Neural cell (in vitro differentiated cells): ENCODE data around the gene C14orf132. TPM values are rescaled to one million over a fixed set of nuclear protein-coding genes. Genes with fewer than 3 reads are reported as not detected.

Experiments
- H2AFZ ChIP-seq: fragments of 200-600, 300-800 bp; sonication (generic), shearing (Covaris generic); 2 replicates; pipeline ENCODE4 v1.6.0; 2014; ENCODE audit warnings: low read depth, mild to moderate bottlenecking, antibody characterized with exemption, low read length, moderate library complexity
- H3F3A ChIP-seq: fragments of 200-600 bp; shearing (Covaris generic); 2 replicates; pipeline ENCODE4 v1.6.1; 2016; ENCODE audit warnings: mild to moderate bottlenecking, moderate library complexity, mixed read lengths, antibody characterized with exemption, low read length; ENCODE audit not compliant: insufficient read depth, poor library complexity, severe bottlenecking
- H3K27ac ChIP-seq: fragments of 200-600, 300-800 bp; sonication (generic), shearing (Covaris generic); 2 replicates; pipeline ENCODE4 v1.5.1; 2014; ENCODE audit warnings: mild to moderate bottlenecking, low read length, moderate library complexity
- H3K27me3 ChIP-seq: fragments of 300-800, 200-600 bp; sonication (generic), shearing (Covaris generic); 2 replicates; pipeline ENCODE4 v1.6.0; 2014; ENCODE audit warnings: mild to moderate bottlenecking, low read depth, low read length, moderate library complexity; ENCODE audit not compliant: insufficient read depth
- H3K36me3 ChIP-seq: fragments of 300-800, 200-600 bp; sonication (generic), shearing (Covaris generic); 2 replicates; pipeline ENCODE4 v1.5.1; 2014; ENCODE audit warnings: mild to moderate bottlenecking, antibody characterized with exemption, low read length, moderate library complexity; ENCODE audit not compliant: insufficient read depth
- H3K4me2 ChIP-seq: fragments of 300-800, 200-600 bp; sonication (generic), shearing (Covaris generic); 2 replicates; pipeline ENCODE4 v1.6.0; 2014; ENCODE audit warnings: mild to moderate bottlenecking, low read length
- H3K4me3 ChIP-seq: fragments of 300-800, 200-600 bp; sonication (generic), shearing (Covaris generic); 2 replicates; pipeline ENCODE4 v1.5.1; 2014; ENCODE audit warnings: mild to moderate bottlenecking, low read length, moderate library complexity
- H3K79me2 ChIP-seq: fragments of 200-600 bp; shearing (Covaris generic); replicated peaks from 2 replicates; pipeline ENCODE4 v1.6.0; 2014; ENCODE audit warnings: mild to moderate bottlenecking, low read length, moderate library complexity; ENCODE audit not compliant: insufficient read depth
- H3K9ac ChIP-seq: fragments of 300-800, 200-600 bp; sonication (generic), shearing (Covaris generic); 2 replicates; pipeline ENCODE4 v1.6.1; 2016; ENCODE audit warnings: mild to moderate bottlenecking, low read length, mixed read lengths
- H3K9me2 ChIP-seq: fragments of 200-600 bp; shearing (Covaris generic); 2 replicates; pipeline ENCODE4 v1.6.1; 2016; ENCODE audit warnings: mild to moderate bottlenecking, low read length, mixed read lengths; ENCODE audit not compliant: insufficient read depth
- H3K9me3 ChIP-seq: fragments of 200-600, 300-800 bp; sonication (generic), shearing (Covaris generic); 2 replicates; pipeline ENCODE4 v1.6.1; 2016; ENCODE audit warnings: mild to moderate bottlenecking, mixed run types, low read length, moderate library complexity, mixed read lengths
- H4K20me1 ChIP-seq: fragments of 200-600 bp; shearing (Covaris generic); 2 replicates; pipeline ENCODE4 v1.6.1; 2016; ENCODE audit warnings: mild to moderate bottlenecking, mixed run types; ENCODE audit not compliant: insufficient read depth
- EP300 ChIP-seq: fragments of 450-650 bp; conservative IDR thresholded peaks from 2 replicates; pipeline ENCODE4 v1.6.1; 2014; ENCODE audit warnings: antibody characterized with exemption, mild to moderate bottlenecking, moderate library complexity; ENCODE audit not compliant: poor library complexity, severe bottlenecking
- EZH2 ChIP-seq: fragments of 200-600, 300-800 bp; shearing (Covaris generic), sonication (generic); IDR thresholded peaks from 2 replicates; pipeline ENCODE4 v1.6.1; 2014; ENCODE audit warnings: antibody characterized with exemption, low read length, borderline replicate concordance, mild to moderate bottlenecking; ENCODE audit not compliant: insufficient read depth, poor library complexity, severe bottlenecking
- MXI1 ChIP-seq: fragments of 450-650 bp; conservative IDR thresholded peaks from 2 replicates; pipeline ENCODE4 v1.6.1; 2014; ENCODE audit warnings: antibody characterized with exemption, mild to moderate bottlenecking; ENCODE audit not compliant: poor library complexity, severe bottlenecking
- POLR2AphosphoS5 ChIP-seq: IDR thresholded peaks from 2 replicates; pipeline ENCODE4 v1.6.1; 2012
- RAD21 ChIP-seq: fragments of 450-650 bp; conservative IDR thresholded peaks from 2 replicates; pipeline ENCODE4 v1.6.1; 2014; ENCODE audit warnings: antibody characterized with exemption, mild to moderate bottlenecking, moderate library complexity
- SMC3 ChIP-seq: fragments of 450-650 bp; conservative IDR thresholded peaks from 2 replicates; pipeline ENCODE4 v1.6.1; 2014; ENCODE audit warnings: antibody characterized with exemption, mild to moderate bottlenecking, moderate library complexity; ENCODE audit not compliant: poor library complexity
- TAF1 ChIP-seq: IDR thresholded peaks from 2 replicates; pipeline ENCODE4 v1.6.1; 2012; ENCODE audit warnings: low read depth
- polyA plus RNA-seq: library from polyadenylated mRNA; depleted of rRNA; stranded (reverse); fragments of >200 nt; gene quantifications from 2 replicates; pipeline ENCODE4 v1.2.3, GENCODE V29; 2014
- TF ChIP-seq, protein P1 (sequence below): IDR thresholded peaks from 2 replicates; pipeline ENCODE4 v1.6.1; 2012; ENCODE audit warnings: borderline replicate concordance
- TF ChIP-seq, protein P2 (sequence below): fragments of 450-650 bp; IDR thresholded peaks from 2 replicates; pipeline ENCODE4 v1.5.1; 2014; ENCODE audit warnings: antibody characterized with exemption, mild to moderate bottlenecking, moderate library complexity; ENCODE audit not compliant: poor library complexity, severe bottlenecking

Gene C14orf132
- polyA plus RNA-seq, 1 donor from 2014 or later = 50.1 TPM

DNA sequence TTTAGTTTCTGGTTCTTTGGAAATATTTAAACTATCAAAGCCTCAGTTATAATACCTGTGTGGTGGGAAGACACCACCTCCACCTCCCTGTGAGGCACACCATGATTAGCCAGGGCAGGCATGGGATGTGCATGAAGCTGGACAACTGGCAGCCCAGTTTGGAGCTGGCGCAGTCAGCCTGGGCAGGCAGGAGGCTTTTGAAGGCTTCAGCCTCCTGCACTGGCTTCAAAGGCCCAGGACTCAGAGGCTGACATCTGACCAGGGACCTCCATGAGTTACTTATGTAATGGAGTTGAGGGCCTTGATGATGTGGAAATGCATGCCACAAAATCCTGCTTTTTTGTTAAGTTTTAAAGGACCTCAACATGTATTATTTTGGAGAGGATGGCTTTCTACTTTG lies 30.3 kb downstream of the C14orf132 start:
- Histone ChIP-seq H3K4me2 (no peak overlapping the region), H3K27me3 (no peaks in the 10 kb centered on the region), H3K27ac (no peak overlapping the region), H3K79me2 (peaks cover 11% of the 10 kb centered on the region), H3K36me3 (no peaks in the 10 kb centered on the region), H3K9me3 (no peaks in the 10 kb centered on the region), H3K9ac (no peak overlapping the region), H3K4me3 (no peak overlapping the region), H4K20me1 (no peaks in the 10 kb centered on the region), H2AFZ (no peak overlapping the region), H3K9me2 (no peaks in the 10 kb centered on the region), H3F3A (no peaks in the 10 kb centered on the region)
- TF ChIP-seq POLR2AphosphoS5 (no peak), RAD21 (no peak), MXI1 (no peak), TAF1 (no peak)
- TF ChIP-seq, protein P1, sequence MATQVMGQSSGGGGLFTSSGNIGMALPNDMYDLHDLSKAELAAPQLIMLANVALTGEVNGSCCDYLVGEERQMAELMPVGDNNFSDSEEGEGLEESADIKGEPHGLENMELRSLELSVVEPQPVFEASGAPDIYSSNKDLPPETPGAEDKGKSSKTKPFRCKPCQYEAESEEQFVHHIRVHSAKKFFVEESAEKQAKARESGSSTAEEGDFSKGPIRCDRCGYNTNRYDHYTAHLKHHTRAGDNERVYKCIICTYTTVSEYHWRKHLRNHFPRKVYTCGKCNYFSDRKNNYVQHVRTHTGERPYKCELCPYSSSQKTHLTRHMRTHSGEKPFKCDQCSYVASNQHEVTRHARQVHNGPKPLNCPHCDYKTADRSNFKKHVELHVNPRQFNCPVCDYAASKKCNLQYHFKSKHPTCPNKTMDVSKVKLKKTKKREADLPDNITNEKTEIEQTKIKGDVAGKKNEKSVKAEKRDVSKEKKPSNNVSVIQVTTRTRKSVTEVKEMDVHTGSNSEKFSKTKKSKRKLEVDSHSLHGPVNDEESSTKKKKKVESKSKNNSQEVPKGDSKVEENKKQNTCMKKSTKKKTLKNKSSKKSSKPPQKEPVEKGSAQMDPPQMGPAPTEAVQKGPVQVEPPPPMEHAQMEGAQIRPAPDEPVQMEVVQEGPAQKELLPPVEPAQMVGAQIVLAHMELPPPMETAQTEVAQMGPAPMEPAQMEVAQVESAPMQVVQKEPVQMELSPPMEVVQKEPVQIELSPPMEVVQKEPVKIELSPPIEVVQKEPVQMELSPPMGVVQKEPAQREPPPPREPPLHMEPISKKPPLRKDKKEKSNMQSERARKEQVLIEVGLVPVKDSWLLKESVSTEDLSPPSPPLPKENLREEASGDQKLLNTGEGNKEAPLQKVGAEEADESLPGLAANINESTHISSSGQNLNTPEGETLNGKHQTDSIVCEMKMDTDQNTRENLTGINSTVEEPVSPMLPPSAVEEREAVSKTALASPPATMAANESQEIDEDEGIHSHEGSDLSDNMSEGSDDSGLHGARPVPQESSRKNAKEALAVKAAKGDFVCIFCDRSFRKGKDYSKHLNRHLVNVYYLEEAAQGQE = no peak
- TF ChIP-seq, protein P2, sequence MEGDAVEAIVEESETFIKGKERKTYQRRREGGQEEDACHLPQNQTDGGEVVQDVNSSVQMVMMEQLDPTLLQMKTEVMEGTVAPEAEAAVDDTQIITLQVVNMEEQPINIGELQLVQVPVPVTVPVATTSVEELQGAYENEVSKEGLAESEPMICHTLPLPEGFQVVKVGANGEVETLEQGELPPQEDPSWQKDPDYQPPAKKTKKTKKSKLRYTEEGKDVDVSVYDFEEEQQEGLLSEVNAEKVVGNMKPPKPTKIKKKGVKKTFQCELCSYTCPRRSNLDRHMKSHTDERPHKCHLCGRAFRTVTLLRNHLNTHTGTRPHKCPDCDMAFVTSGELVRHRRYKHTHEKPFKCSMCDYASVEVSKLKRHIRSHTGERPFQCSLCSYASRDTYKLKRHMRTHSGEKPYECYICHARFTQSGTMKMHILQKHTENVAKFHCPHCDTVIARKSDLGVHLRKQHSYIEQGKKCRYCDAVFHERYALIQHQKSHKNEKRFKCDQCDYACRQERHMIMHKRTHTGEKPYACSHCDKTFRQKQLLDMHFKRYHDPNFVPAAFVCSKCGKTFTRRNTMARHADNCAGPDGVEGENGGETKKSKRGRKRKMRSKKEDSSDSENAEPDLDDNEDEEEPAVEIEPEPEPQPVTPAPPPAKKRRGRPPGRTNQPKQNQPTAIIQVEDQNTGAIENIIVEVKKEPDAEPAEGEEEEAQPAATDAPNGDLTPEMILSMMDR = no peak

DNA sequence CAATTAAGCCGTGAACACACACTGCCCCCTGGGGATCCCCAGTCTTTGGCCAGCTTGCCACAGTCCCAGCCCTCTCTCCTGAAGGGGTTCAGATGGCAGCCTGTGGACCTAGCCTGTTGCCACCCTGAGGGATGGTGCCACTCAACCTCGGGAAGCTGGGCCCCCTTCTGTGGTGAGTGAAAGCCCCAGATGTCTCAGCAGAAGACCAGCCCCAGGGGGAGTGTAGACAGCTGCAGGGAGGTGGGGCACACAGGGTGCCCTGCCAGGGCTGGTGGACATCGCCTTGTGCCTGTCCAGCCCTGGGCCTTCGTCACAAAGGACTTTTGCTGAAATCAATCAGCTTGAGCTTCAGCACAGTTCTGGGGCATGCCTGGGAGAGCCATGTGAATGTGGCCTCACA lies 32.4 kb downstream of the C14orf132 start:
- no peaks in the 10 kb centered on the region for H3K36me3 ChIP-seq
- H3K4me2 ChIP-seq = no peak overlapping the region
- no peaks in the 10 kb centered on the region for H3K27me3 ChIP-seq
- peaks cover 32% of the 10 kb centered on the region for H3K79me2 ChIP-seq
- H3K27ac ChIP-seq = no peak overlapping the region
- H3F3A ChIP-seq = no peaks in the 10 kb centered on the region
- H4K20me1 ChIP-seq = no peaks in the 10 kb centered on the region
- no peaks in the 10 kb centered on the region for H3K9me3 ChIP-seq
- no peak overlapping the region for H3K4me3 ChIP-seq
- TF ChIP-seq, protein P2 = no peak
- TF ChIP-seq, protein P1 = no peak
- TF ChIP-seq EZH2 (no peak), TAF1 (no peak), EP300 (no peak), SMC3 (no peak), MXI1 (no peak)
- no peak overlapping the region for H3K9ac ChIP-seq
- H2AFZ ChIP-seq = no peak overlapping the region
- no peaks in the 10 kb centered on the region for H3K9me2 ChIP-seq
